Thoracic aorta (tissue), 2 donors: ENCODE data around the gene IDE. TPM values are rescaled to one million over a fixed set of nuclear protein-coding genes. Genes with fewer than 3 reads are reported as not detected.

Source experiments
- ATAC-seq: fragments of 150-250 bp; one replicate; pipeline ENCODE4 v1.8.0; 2017; ENCODE audit warnings: low read depth; ENCODE audit not compliant: insufficient number of reproducible peaks, low FRiP score
- DNase-seq: peaks from one replicate; pipeline ENCODE4 v3.0.0-alpha.2; 2020; ENCODE audit warnings: low spot score
- H3K27ac ChIP-seq, 2 donors: fragments of 200-600 bp; sonication (generic); 1 replicate in 1 of 2; 2 replicates in 1 of 2; pipeline ENCODE4 v1.5.1; 2016; ENCODE audit warnings: mild to moderate bottlenecking in 2 of 2, moderate library complexity in 2 of 2
- H3K27me3 ChIP-seq: fragments of 200-600 bp; sonication (generic); replicated peaks from 2 replicates; pipeline ENCODE4 v1.6.0; 2016; ENCODE audit warnings: mild to moderate bottlenecking; ENCODE audit not compliant: insufficient read depth
- H3K36me3 ChIP-seq: fragments of 200-600 bp; sonication (generic); one replicate; pipeline ENCODE4 v1.5.1; 2016
- H3K4me1 ChIP-seq, 2 donors: fragments of 200-600 bp; sonication (generic); 1 replicate in 1 of 2; 2 replicates in 1 of 2; pipeline versions ENCODE4 v1.5.1 to v1.6.0; 2016; ENCODE audit warnings: low read depth in 2 of 2, mild to moderate bottlenecking in 1 of 2; ENCODE audit not compliant: control insufficient read depth in 1 of 2
- H3K4me3 ChIP-seq: fragments of 200-600 bp; sonication (generic); 2 replicates; pipeline ENCODE4 v1.5.1; 2016; ENCODE audit warnings: mild to moderate bottlenecking
- H3K9me3 ChIP-seq: fragments of 200-600 bp; sonication (generic); 2 replicates; pipeline ENCODE4 v1.5.1; 2016
- total RNA-seq, 2 donors: library from RNA; depleted of rRNA; stranded (reverse); fragments of >200 nt; gene quantifications; one replicate each; pipeline versions ENCODE4 v1.1.0 to v1.2.3, GENCODE V29; 2016
- TF ChIP-seq, protein P1 (sequence below): fragments of 200-600 bp; sonication (generic); IDR thresholded peaks from one replicate; pipeline ENCODE4 v1.5.1; 2019; ENCODE audit warnings: antibody characterized with exemption

Gene IDE
- total RNA-seq, 2 donors from 2014 or later, result 26.0 to 39.1 TPM

DNA sequence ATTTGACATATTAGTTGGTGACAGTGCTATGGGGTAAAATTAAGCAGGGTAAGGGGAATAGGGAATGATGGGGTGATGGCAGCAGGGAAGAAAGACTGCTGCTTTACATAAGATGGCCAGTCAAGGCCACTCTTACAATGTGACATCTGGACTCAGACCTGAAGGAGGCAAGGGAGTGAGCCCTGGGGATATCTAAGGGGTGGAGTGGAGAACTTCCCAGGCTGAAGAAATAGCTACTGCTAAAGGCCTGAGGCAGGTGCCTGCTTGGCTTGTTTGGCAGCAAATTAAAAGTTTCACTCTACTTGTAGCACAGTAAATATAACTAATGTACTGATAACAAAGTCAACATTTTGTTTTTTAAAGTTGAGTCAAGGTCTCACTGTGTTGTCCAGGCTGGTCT, 93.5 kb downstream of the IDE start:
- H3K36me3 ChIP-seq, result peaks cover 30% of the 10 kb centered on the region
- no peak for ATAC-seq
- H3K4me3 ChIP-seq, result no peak overlapping the region
- TF ChIP-seq, protein P1, sequence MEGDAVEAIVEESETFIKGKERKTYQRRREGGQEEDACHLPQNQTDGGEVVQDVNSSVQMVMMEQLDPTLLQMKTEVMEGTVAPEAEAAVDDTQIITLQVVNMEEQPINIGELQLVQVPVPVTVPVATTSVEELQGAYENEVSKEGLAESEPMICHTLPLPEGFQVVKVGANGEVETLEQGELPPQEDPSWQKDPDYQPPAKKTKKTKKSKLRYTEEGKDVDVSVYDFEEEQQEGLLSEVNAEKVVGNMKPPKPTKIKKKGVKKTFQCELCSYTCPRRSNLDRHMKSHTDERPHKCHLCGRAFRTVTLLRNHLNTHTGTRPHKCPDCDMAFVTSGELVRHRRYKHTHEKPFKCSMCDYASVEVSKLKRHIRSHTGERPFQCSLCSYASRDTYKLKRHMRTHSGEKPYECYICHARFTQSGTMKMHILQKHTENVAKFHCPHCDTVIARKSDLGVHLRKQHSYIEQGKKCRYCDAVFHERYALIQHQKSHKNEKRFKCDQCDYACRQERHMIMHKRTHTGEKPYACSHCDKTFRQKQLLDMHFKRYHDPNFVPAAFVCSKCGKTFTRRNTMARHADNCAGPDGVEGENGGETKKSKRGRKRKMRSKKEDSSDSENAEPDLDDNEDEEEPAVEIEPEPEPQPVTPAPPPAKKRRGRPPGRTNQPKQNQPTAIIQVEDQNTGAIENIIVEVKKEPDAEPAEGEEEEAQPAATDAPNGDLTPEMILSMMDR, result no peak
- no peaks in the 10 kb centered on the region for H3K9me3 ChIP-seq
- H3K4me1 ChIP-seq, result no peaks in the 10 kb centered on the region
- H3K27me3 ChIP-seq, result no peaks in the 10 kb centered on the region
- no peak for DNase-seq
- H3K27ac ChIP-seq, result no peak overlapping the region

DNA sequence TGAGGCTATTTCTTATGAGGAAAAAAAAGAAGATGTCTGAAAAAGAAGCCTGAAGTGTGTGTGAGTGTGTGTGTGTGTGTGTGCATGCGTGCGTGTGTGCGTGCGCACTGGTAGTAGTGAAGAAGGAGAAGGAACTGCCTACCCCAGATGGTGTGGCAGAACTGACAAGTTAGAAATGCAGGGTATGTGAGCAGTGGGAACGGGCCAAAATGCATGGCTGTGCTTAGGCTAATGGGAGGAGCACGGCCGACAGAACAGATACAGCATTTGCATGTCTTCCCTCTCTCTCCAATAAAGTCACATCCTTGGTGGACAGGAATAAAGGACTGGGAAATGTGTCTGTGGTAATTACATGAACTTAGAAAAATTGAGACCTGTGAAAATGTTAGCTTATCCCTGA, 94.3 kb downstream of the IDE start:
- Histone ChIP-seq H3K4me1 (no peaks in the 10 kb centered on the region), H3K36me3 (peaks cover 28% of the 10 kb centered on the region), H3K9me3 (no peaks in the 10 kb centered on the region), H3K27me3 (no peaks in the 10 kb centered on the region), H3K4me3 (no peak overlapping the region), H3K27ac (no peak overlapping the region)
- ATAC-seq (no peak), DNase-seq (no peak)
- TF ChIP-seq, protein P1, result no peak

DNA sequence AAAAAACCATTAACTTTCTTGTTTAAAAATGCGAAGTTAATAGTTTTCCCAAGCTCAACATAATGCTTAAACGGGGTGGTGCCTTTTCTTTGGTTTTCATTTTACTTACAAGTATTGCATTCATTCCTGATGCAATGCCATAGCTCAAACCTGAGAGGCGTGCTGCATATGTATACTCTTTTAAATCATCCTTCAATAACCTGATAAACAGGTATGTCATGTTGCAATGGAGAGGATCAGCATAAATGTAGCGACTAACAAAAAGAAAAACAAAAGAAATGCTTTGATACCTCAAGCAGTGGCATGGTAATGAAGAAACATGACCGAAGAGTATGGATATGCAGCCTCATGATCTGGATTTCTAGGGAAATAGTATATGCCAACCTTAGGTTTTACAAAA, 95.4 kb downstream of the IDE start:
- Histone ChIP-seq H3K4me3 (no peak overlapping the region), H3K9me3 (no peaks in the 10 kb centered on the region), H3K36me3 (peaks cover 26% of the 10 kb centered on the region), H3K27me3 (no peaks in the 10 kb centered on the region), H3K27ac (no peak overlapping the region), H3K4me1 (no peaks in the 10 kb centered on the region)
- ATAC-seq (no peak), DNase-seq (no peak)
- TF ChIP-seq, protein P1, result no peak

DNA sequence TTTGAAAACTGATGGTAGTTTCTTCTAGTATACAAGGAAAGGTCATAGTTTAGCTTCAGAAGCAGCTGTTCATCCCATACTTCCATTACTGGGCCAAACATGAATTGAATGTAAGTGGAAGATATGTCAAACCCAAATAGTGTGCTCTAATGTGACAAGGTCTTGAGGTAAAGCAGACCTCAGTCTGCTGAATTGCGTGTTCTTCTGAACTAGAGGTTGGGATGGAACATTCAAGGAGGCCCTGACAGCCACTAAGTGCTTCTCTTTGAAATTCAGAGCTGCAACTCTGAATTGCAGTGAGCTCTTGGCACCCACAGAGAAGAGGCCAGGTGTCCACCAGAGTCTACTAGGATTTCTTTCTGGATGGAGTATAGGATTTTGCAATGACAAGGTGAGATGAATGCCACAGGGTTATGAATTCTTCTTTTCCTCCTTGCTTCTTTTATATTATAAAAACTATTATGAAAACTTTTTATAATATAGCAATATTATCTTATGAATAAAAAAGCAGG, 98.5 kb downstream of the IDE start:
- peaks cover 15% of the 10 kb centered on the region for H3K36me3 ChIP-seq
- no peaks in the 10 kb centered on the region for H3K27me3 ChIP-seq
- H3K27ac ChIP-seq, result no peak overlapping the region
- no peaks in the 10 kb centered on the region for H3K4me1 ChIP-seq
- DNase-seq (no peak), ATAC-seq (no peak)
- TF ChIP-seq, protein P1, result no peak
- H3K9me3 ChIP-seq, result no peaks in the 10 kb centered on the region
- H3K4me3 ChIP-seq, result no peak overlapping the region

DNA sequence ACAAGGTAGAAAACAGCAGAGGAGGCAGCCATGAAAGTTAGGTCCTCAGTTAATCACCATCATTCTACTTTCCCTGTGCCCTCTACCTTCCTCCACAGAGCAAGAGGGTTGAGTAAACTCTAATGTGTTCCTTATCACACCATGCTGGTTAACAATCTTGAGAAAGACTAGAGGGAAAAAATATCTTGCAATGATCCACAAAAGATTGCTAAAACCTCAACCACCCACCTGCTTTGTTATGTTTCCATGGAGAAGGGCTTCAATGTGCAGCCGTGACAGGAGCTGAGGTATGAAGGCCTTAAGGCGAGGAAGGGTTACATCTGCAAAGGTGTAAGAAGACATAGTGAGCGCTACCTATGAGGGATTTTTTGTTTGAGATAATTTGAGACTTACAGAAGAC, 103.9 kb downstream of the IDE start:
- no peak for DNase-seq
- TF ChIP-seq, protein P1, result no peak
- H3K4me1 ChIP-seq, result no peaks in the 10 kb centered on the region
- H3K27ac ChIP-seq, result no peak overlapping the region
- H3K27me3 ChIP-seq, result no peaks in the 10 kb centered on the region
- no peaks in the 10 kb centered on the region for H3K9me3 ChIP-seq
- H3K4me3 ChIP-seq, result no peak overlapping the region
- H3K36me3 ChIP-seq, result peaks cover 42% of the 10 kb centered on the region
- no peak for ATAC-seq
